Ecto neural progenitor cell (in vitro differentiated cells): ENCODE data around the gene TNFRSF19.

Source experiments
- DNase-seq: peaks from one replicate; pipeline ENCODE4 v3.0.0-alpha.2; 2018; ENCODE audit warnings: low spot score

The TNFRSF19 gene

GRCh38 chr13:23605831-23606230, 35.6 kb downstream of the TNFRSF19 start:
- no peak for DNase-seq

- no peak for DNase-seq
Observed at GRCh38 chr13:23608138-23608537, 37.9 kb downstream of the TNFRSF19 start.

- no peak for DNase-seq
Observed at GRCh38 chr13:23608701-23609413, 38.6 kb downstream of the TNFRSF19 start.

DNA sequence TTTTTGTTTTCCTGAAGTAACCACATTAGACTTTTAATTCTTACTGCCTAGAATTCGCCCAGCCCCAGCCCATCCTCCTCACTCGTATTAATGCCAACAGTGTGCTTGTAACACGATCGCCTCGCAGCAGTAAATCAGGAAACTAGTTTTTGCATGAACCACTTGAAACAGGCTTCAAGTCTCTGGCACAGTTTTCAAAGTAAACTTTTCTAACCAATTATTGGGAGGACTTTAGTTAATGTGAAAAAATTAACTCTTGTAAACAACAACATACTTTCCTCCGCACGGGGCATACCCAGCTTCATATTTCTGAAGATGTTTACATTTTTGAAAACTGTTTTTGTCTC, 39.2 kb downstream of the TNFRSF19 start:
- DNase-seq = no peak

- DNase-seq = no peak
Observed at GRCh38 chr13:23609874-23610576, 39.8 kb downstream of the TNFRSF19 start.

DNA sequence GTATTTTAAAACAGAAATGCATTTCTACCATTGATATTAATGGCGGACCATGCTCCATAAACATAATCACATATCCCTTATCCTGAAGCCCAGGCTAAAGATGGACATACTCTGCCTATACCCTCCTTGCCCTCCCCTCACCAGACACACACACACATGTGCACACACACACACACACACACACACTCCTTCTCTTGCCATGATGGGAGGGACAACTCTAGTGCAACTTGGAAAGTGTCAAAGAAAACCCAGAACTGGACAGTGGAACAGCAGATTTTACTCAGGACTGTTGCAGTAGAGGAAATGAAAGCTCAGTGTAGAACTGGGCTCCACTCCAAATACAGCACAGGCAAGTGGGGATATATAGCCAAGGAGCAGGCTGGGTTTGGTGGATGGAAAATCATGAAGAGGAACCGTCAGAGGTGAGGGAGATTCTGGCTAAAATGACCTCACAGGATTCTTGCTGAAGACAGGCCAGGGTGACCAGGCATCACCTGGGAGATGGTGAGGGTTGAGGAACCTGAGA, 40.8 kb downstream of the TNFRSF19 start:
- no peak for DNase-seq

GRCh38 chr13:23612182-23612581, 42.0 kb downstream of the TNFRSF19 start:
- no peak for DNase-seq

- no peak for DNase-seq
Observed at GRCh38 chr13:23612731-23613130, 42.5 kb downstream of the TNFRSF19 start.

DNA sequence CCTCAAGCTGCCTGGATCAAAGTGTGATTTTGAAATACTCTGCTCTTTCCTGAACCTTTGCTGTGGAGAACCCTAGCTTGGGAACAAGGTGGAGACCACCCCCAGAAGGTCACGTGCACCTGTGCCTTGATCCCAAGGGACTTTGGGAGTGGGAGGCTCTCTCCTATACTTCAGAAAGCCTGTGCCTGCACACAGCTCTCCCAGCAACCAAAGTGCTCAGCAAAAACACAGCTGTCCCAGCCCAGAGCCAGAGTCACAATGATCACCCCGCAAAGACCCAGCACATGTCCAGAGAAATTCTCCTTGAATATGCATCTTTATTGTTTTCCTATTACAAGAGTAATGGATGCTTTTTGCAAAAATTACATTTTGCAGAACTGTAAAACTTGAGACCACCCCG, 43.4 kb downstream of the TNFRSF19 start:
- no peak for DNase-seq

- DNase-seq = peak; percentile 71
Observed at GRCh38 chr13:23615395-23616081, 45.3 kb downstream of the TNFRSF19 start.

GRCh38 chr13:23616228-23616627, 46.0 kb downstream of the TNFRSF19 start:
- no peak for DNase-seq

DNA sequence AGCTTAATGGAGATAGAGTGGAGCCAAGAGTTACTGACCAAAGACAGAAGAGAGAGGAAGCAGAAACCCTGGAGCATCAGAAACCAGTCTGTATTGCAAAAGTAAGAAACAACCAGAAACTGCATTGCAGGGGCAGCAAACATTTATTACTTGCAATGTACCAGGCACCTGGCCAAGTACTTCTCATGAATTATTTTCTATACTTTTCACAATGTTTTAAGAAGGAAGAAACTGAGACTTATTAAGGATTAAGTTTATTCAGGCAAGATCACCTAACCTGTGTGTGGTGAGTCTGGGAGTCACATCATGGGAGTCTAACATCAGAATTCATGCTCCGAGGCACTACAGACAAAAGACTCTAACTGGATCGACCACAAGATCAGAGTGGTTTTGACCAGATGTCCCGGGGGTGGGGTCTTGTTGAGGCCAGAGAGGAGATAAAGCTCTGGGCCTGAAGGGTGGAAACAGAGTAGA, 47.4 kb downstream of the TNFRSF19 start:
- no peak for DNase-seq

GRCh38 chr13:23618341-23618740, 48.1 kb downstream of the TNFRSF19 start:
- no peak for DNase-seq

DNA sequence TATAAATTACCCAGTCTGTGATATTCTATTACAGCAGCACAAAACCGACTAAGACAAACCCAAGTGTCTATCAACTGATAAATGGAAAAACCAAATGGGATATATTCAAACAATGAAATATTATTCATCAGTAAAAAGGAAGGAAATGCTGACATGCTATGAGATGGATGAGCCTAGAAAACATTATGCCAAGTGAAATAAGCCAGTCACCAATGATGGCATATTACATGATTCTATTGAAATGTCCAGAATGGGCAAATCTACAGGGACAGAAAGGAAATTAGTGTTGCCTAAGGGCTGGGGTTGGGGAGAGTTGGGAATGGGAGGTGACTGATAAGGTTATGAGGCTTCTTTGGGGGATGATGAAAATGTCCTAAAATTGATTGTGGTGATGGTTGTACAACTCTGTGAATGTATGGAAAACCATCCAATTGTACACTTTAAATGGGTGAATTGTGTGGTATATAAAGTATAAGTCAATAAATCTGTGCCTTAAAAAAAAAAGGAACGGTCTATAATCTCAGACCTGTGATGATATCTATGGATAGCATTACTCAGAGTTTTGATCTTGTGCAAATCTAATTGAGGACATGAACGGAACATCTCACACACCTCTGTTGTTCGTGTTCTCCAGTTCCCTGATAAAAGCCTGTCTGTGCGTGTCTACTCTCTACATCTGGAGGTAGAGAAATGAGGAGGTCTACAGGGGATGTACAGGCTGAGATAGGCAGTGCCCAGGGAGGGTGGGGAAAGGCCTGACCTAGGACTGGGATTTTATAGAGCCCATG, 49.0 kb downstream of the TNFRSF19 start:
- no peak for DNase-seq

DNA sequence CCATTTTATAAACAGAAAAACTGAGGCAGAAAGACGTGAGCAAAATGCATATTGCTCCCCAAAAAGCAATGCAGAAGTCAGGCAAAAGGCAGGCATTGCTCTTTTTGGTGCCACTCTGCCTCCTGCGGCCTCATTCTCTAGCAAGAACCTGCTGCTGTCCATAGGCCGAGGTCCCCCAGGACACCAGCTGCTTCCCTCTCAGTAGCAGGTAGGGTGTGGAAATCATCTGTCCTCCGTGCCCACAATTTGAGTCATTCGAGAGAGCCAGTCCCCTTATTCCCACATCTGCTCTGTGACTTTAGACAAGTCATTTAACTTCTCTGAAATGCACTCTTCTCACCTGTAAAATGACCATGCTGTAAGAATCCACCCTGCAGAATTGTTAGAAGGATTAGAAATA, 50.0 kb downstream of the TNFRSF19 start:
- DNase-seq = no peak

DNA sequence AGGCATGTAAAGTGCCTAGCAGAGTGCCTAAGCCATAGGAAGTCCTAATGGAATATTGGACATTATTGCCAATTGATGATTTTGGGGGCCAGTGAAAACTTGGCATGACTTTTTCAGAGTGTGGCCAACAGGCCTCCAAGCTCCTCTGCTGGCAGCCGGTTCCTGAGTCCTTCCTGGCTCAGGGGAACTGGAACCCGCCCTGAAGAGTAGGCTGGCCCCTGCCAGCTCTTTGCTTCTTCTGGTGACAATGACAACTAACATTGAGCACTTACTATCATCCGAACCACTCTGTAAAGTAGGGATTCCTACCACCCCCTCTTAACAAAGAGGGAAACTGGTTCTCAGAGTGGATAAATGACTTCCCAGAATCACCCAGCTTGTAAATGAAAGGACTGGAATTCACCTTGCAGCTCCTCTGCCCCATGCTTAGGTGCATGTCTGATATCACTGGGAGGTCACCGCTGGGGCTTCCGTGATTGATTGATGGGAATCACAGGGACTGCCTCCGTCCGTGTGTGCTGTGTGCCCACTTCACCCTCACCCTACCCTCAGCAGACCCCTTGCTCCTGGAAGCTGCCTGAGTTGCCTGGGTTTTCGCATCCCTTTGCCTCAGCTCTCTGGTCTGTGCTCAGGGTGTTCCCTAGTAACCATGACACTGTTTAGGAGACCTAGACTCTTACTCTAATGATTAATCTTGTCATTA, 50.6 kb downstream of the TNFRSF19 start:
- DNase-seq = no peak

DNA sequence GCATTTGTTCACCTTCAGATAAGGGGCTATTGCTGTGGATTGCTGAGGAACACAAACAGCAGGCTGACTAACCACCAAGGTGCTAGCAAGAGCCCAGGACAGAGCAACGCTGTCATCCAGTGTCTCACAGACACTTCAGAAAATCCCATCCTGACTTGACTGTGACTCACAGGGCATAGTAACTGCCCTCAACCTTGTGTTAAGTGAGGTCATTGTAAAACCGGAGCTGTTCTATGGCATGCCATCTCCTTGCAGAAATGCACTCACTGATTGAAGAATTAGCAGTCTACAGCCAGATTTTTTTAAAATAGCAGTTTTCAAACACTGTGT, 51.1 kb downstream of the TNFRSF19 start:
- DNase-seq = no peak

DNA sequence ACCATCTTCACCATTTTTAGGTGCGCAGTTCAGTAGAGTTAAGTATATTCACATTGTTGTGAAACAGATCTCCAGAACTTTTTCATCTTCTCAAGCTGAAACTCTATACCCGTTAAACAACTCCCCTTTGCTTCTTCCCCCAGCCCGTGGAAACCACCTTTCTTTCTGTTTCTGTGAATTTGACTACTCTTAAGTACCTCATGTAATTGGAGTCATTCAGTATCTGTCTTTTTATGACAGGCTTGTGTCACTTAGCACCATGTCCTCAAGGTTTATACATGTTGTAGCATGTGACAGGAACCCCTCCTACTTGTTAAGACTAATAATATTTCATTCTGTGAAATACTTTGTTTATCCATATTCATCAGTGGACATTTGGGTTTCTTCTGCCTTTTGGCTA, 52.8 kb downstream of the TNFRSF19 start:
- no peak for DNase-seq

DNA sequence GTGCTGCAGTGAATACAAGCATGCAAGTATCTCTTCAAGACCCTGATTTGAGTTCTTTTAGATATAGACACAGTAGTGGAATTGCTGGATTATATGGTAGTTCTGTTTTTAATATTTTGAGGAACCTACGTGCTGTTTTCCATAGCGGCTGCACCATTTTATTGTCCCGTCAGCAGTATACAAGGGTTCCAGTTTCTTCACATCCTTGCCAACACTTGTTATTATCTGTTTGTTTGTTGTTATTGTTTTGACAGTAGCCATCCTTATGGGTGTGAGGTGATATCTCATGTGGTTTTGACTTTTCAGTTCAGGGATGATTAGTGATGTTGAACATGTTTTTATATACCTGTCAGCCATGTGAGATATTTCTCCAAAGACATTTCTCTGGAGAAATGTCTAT, 53.2 kb downstream of the TNFRSF19 start:
- no peak for DNase-seq

DNA sequence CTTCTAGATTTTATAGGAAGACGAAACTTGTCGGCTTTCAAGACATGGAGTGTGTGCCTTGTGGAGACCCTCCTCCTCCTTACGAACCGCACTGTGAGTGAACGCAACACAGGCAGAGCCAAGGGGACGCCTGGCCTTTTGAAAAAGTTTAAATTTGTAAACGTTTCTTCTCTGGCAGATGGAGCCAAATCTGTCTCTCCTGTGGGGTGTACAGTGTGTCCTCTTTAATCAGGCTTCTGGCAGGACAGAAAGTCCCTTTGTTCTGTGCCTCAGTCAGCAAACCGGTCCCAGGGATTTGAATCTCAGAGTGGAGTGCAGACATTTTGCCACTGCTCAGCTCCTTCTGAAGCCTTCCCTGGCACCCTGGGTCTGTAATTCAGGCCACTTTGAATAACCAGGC, 56.5 kb downstream of the TNFRSF19 start:
- no peak for DNase-seq

DNA sequence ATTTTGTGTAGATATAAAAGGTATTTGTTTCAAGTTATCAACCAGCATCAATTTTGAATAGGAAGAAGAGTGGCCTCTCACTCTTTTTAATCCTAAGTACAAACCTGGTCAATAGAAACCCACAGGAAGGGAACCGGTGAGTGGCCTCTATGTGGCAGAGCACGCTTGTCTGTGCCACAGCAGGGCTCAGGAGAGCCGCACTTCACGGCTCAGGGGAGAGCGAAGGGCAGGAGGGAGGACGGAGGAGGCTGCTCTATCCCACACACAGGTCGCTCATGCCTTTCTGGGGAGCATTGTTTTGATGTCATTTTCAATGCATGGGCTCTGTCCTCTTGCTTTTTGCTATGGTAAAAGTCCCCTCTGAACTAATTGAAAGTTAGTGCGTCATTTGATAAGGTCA, 57.2 kb downstream of the TNFRSF19 start:
- DNase-seq = no peak

- no peak for DNase-seq
Observed at GRCh38 chr13:23628250-23628649, 58.0 kb downstream of the TNFRSF19 start.
